C4-2B (cell line): ENCODE data around the gene SERPINA5.

Experiments used
- H3K27ac ChIP-seq: fragments of 450-650 bp; 2 replicates; pipeline ENCODE4 v1.5.1; 2017
- CTCF ChIP-seq: fragments of 450-650 bp; conservative IDR thresholded peaks from 2 replicates; pipeline ENCODE4 v1.5.1; 2017; ENCODE audit warnings: mild to moderate bottlenecking
- ZFX ChIP-seq: fragments of 450-650 bp; IDR thresholded peaks from 2 replicates; pipeline ENCODE4 v1.6.1; 2017

SERPINA5 gene

GRCh38 chr14:94557327-94557726 is 23.9 kb upstream of the SERPINA5 start:
- H3K27ac ChIP-seq = no peak overlapping the region
- TF ChIP-seq ZFX (no peak), CTCF (no peak)

GRCh38 chr14:94558842-94559241 is 22.4 kb upstream of the SERPINA5 start:
- TF ChIP-seq ZFX (no peak), CTCF (no peak)
- no peak overlapping the region for H3K27ac ChIP-seq

GRCh38 chr14:94559638-94560290 is 21.5 kb upstream of the SERPINA5 start:
- TF ChIP-seq ZFX = no peak
- no peak for TF ChIP-seq CTCF
- no peak overlapping the region for H3K27ac ChIP-seq

- TF ChIP-seq ZFX (no peak), CTCF (no peak)
- no peak overlapping the region for H3K27ac ChIP-seq
These were observed 20.9 kb upstream of the SERPINA5 start for GRCh38 chr14:94560291-94560665.

GRCh38 chr14:94560751-94561655 is 20.2 kb upstream of the SERPINA5 start, which contains the start of gene SERPINA4:
Gene SERPINA4, plus strand, starts transcription at chr14:94561442. Its CDS starts 2,041 bp downstream, at chr14:94563483.
- H3K27ac ChIP-seq = no peak within 1 kb of the TSS
- TF ChIP-seq CTCF (no peak), ZFX (no peak)

GRCh38 chr14:94561656-94562010 is 19.6 kb upstream of the SERPINA5 start:
- H3K27ac ChIP-seq = no peak overlapping the region
- no peak for TF ChIP-seq ZFX
- TF ChIP-seq CTCF = no peak

GRCh38 chr14:94562022-94562421 is 19.2 kb upstream of the SERPINA5 start:
- TF ChIP-seq CTCF (no peak), ZFX (no peak)
- H3K27ac ChIP-seq = no peak overlapping the region
